Activated CD4-positive, alpha-beta memory T cell treated with anti-CD3 and anti-CD28 coated beads, Interleukin-2, amount 10 ng/mL, durations not matched to agents 7 days and 5 days (primary cell): ENCODE data around the gene DCXR. TPM values are rescaled to one million over a fixed set of nuclear protein-coding genes. Genes with fewer than 3 reads are reported as not detected.

ENCODE experiments used
- CTCF ChIA-PET: fragments of 350-600 bp; sonication (Branson Sonifier 250); formaldehyde crosslinking; loops from one replicate; lab custom pipeline; 2021; ENCODE audit warnings: antibody characterized with exemption, inconsistent platforms; lab: Charles Lee
- POLR2A ChIA-PET: fragments of 350-600 bp; sonication (Branson Sonifier 250); formaldehyde crosslinking; loops from one replicate; lab custom pipeline; 2021; ENCODE audit warnings: antibody characterized with exemption; lab: Charles Lee
- DNase-seq: peaks from one replicate; pipeline ENCODE4 v3.0.0-alpha.2; 2020
- H3K27ac Mint-ChIP-seq: one replicate; pipeline ENCODE4 v1.8.0; 2021; ENCODE audit warnings: mild to moderate bottlenecking, mixed read lengths
- H3K27me3 Mint-ChIP-seq: one replicate; pipeline ENCODE4 v1.8.0; 2021; ENCODE audit warnings: mixed read lengths
- H3K36me3 Mint-ChIP-seq: one replicate; pipeline ENCODE4 v1.8.0; 2021; ENCODE audit warnings: low read depth, mixed read lengths
- H3K4me1 Mint-ChIP-seq: one replicate; pipeline ENCODE4 v1.8.0; 2021; ENCODE audit warnings: mixed read lengths
- H3K4me3 Mint-ChIP-seq: one replicate; pipeline ENCODE4 v1.8.0; 2021; ENCODE audit warnings: mild to moderate bottlenecking, mixed read lengths
- H3K9me3 Mint-ChIP-seq: one replicate; pipeline ENCODE4 v1.8.0; 2021; ENCODE audit warnings: mixed read lengths
- total RNA-seq, 2 experiments: library from RNA; stranded (reverse); gene quantifications; one replicate each; pipeline ENCODE4 v1.2.3, GENCODE V29; 2021

DCXR gene
- total RNA-seq, 2 experiments from 2014 or later: 93.9 to 95.2 TPM

DNA sequence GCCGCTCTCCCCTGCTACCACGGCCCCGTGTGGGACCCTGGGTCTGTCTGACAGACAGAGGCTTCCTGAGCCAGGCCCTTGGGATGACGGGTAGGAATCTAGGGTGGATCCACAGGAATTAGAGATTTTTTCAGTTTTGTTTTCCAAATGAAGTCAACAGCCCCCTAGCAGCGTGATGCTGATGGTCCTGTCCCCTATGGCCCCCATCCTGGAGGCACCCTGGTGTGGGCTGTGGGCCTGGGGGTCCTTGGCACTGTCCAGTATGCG, 30.3 kb downstream of the DCXR start:
- CTCF ChIA-PET: no interaction called here
- H3K36me3 Mint-ChIP-seq: no peaks in the 10 kb centered on the region
- no peaks in the 10 kb centered on the region for H3K9me3 Mint-ChIP-seq
- POLR2A ChIA-PET: no interaction called here
- DNase-seq: no peak
- no peak overlapping the region for H3K27ac Mint-ChIP-seq
- H3K27me3 Mint-ChIP-seq: no peaks in the 10 kb centered on the region
- no peak overlapping the region for H3K4me3 Mint-ChIP-seq
- H3K4me1 Mint-ChIP-seq: no peaks in the 10 kb centered on the region

DNA sequence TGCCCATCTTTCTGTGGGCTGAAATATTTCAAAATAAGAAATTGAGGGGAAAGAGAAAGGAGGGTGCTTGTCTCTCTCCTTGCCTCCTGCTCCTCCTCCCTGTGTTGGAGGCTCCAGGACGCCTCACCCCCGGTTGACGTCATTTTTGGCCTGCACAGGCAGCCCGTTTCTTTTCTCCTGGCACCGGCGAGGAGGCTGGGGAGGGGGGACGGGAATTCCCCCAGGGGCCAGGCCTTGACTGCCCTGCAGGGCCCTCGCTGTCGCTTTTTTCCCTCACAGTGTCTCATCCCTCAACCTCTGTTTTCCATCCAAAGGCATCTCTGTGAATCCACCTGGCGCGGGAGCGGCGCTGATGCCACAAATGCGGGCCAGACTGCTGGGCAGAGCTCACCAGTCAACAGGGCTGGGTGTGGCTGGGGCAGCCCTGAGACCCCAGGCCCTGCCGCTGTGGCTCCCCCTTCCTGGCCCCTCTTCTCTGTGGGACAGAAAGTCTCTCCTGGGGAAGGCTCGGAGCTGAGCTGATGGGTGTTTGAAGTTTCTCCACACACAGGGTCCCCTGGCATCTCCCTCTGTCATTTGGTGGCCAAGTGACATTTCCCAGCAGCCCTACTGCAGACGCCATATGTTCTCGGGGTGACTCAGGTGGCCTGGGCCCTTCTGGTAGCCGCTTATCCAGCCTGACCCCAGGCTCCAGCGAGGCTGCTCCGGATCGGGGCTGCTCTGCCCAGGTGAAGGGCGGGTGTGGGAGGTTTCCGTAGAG, 30.8 kb downstream of the DCXR start:
- no peaks in the 10 kb centered on the region for H3K9me3 Mint-ChIP-seq
- ChIA-PET POLR2A (no interaction called here), CTCF (no interaction called here)
- no peak overlapping the region for H3K27ac Mint-ChIP-seq
- DNase-seq: no peak
- no peaks in the 10 kb centered on the region for H3K27me3 Mint-ChIP-seq
- no peaks in the 10 kb centered on the region for H3K4me1 Mint-ChIP-seq
- no peaks in the 10 kb centered on the region for H3K36me3 Mint-ChIP-seq
- no peak overlapping the region for H3K4me3 Mint-ChIP-seq

DNA sequence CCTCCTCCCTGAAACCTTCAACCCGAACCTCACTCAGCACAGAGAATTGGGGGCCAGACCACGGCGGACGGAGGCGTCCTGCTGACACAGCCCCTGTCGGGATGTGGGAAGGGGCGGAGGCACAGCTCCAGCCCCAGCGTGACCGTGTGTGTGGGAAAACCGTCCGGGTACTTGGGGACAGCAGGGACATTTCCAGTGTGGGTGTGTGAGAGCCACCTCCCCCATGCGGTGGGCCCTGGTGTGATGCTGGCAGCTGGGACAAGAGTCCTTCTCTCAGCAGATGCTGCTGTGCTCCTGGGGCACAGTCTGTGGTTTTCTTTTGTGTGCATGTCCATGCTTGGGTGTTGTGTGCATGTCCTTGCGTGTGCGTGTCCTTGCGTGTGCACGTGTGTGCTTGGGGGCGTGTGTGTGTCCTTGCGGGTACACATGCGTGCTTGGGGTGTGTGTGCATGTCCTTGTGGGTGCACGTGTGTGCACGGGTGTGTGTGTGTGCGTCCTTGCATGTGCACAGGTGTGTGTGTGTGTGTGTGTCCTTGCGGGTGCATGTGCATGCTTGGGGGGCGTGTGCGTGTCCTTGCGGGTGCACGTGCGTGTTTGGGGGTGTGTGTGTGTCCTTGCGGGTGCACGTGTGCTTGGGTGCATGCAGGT, 31.7 kb downstream of the DCXR start:
- POLR2A ChIA-PET: no interaction called here

DNA sequence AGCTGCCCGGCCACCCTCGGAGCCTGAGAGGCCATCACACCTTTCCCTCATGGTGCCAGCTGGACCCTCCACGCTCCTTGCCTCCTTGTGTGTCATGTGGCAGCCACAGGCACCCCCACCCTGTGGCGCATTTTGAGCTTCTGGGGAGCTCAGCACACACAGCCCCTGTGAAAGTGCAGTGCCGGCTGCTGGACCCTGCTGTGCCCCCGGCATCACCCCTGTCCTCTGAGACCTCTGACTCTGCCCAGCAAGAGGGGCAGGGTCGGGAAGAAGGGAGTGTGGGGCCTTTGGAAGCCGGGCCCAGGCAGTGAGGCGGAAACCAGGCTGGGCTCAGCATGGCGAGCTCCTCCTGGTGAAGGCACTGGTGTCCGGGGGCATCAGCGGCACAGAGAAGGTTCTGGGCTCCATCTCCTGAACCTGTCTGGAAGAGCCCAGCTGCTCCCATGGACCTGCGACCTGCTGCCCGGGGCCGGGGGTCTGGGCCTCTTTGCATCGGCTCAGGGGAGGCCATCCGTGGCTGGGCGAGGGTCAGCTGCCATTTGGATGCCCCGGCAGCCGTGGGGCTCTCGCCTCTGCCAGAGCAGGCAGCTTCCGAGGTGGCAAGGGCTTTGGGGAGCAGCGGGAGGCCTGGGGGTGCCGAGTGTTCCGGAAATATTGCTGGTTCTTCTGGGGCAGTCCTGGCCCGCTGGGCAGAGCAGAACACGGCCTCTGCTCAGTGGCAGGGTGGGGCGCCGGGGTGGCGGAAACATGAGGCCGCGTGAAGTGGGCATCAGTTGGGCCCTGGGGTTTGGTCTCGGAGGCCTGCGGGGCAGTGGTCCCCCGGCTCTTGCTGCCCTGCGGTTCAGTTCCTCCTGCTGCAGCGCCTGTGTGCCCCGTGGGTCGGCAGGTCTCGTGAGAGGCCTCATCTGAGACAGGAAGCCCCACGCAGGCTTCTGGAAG, 32.7 kb downstream of the DCXR start:
- Mint-ChIP-seq H3K27me3 (no peaks in the 10 kb centered on the region), H3K27ac (no peak overlapping the region), H3K36me3 (no peaks in the 10 kb centered on the region), H3K4me3 (no peak overlapping the region), H3K4me1 (no peaks in the 10 kb centered on the region), H3K9me3 (no peaks in the 10 kb centered on the region)
- ChIA-PET CTCF (interaction anchor here (1.6 kb wide), 1 partner anchor 45 kb away, joined by 4 read pairs; no protein-coding TSS in a partner anchor), POLR2A (interaction anchor here (1.1 kb wide), 1 partner anchor 18 kb away, joined by 3 read pairs; the partner anchor contains the start of gene CENPX)
- no peak for DNase-seq

More for the DNA sequence above, 31.7 kb downstream of the DCXR start:
- Mint-ChIP-seq H3K4me3 (no peak overlapping the region), H3K27ac (no peak overlapping the region), H3K27me3 (no peaks in the 10 kb centered on the region), H3K36me3 (no peaks in the 10 kb centered on the region), H3K4me1 (no peaks in the 10 kb centered on the region), H3K9me3 (no peaks in the 10 kb centered on the region)
- no peak for DNase-seq
- CTCF ChIA-PET: no interaction called here

DNA sequence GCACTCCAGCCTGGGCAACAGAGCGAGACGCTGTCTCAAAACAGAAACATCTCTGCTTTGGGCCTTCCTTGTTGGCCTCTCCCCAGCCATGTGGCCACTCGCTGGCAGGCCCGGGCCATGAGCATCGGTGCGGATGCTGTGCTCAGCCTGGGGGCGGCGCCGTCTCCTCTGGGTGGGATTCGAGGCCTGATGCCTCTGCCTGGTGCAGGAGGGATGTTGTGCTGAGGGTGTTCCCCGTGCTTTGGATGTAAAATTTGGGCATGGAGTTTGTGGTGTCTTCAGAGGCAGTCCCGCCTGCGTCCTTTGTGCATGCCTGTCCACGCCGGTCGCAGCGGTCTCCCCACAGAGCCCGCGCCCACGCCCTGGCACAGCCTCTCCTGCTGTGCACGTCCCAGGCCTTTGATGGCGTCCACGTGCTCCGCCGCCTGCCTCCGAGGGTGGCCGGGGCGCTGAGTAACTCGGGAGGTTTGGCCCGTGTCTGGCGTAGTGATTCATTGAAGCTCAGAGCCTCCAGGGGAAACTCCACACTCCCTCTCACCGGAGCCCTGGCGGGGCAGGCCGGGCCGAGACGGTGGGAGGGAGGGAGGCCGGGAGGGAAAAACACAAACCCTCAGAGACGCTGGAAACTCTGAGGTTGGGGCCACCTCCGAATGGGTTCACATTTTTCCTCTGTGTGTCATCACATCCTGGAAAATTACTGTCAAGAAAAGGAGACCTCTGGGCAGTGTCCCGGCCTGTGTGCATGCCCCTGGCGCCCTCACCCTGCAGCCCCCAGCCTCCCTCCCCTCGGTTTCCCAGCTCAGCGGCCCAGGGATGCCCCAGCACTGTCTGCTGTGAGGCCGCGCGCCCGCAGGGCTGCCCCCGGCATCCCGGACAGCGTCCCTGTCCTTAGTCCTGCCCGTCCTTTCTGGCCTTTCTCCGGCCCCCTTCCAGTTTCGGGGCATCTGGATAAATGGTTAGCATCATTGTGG, 33.8 kb downstream of the DCXR start:
- Mint-ChIP-seq H3K27me3 (no peaks in the 10 kb centered on the region), H3K27ac (no peak overlapping the region), H3K9me3 (no peaks in the 10 kb centered on the region), H3K4me3 (no peak overlapping the region), H3K36me3 (no peaks in the 10 kb centered on the region), H3K4me1 (no peaks in the 10 kb centered on the region)
- ChIA-PET POLR2A (interaction anchor here (1.1 kb wide), 1 partner anchor 19 kb away, joined by 3 read pairs; the partner anchor contains the start of gene CENPX), CTCF (interaction anchor here (1.6 kb wide), 1 partner anchor 44 kb away, joined by 4 read pairs; no protein-coding TSS in a partner anchor)
- DNase-seq: no peak

DNA sequence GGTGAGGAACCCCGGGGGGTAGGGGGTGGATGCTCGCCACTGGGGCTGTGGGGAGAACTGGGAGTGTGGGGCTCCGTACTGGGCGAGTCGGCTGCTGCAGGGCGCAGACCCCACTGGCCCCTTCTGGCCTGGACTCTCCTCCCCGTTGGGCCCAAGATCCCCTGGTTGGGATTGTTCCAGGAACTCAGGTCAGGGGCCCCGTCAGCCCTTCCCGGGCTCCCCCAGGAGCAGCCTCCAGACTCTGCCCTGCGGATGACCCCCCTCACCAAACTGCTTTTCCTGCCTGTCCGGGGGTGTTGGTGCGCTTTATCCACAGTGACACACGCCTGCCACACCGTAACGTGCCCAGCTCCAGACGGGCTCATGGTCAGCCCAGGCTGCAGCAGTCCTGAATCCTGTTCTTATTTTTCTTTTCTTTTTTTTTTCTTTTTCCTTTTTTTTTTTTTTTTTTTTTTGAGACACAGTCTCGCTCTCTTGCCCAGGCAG, 35.9 kb downstream of the DCXR start:
- Mint-ChIP-seq H3K27ac (no peak overlapping the region), H3K36me3 (no peaks in the 10 kb centered on the region), H3K4me3 (no peak overlapping the region), H3K27me3 (no peaks in the 10 kb centered on the region), H3K9me3 (no peaks in the 10 kb centered on the region), H3K4me1 (no peaks in the 10 kb centered on the region)
- ChIA-PET CTCF (no interaction called here), POLR2A (no interaction called here)
- DNase-seq: no peak

DNA sequence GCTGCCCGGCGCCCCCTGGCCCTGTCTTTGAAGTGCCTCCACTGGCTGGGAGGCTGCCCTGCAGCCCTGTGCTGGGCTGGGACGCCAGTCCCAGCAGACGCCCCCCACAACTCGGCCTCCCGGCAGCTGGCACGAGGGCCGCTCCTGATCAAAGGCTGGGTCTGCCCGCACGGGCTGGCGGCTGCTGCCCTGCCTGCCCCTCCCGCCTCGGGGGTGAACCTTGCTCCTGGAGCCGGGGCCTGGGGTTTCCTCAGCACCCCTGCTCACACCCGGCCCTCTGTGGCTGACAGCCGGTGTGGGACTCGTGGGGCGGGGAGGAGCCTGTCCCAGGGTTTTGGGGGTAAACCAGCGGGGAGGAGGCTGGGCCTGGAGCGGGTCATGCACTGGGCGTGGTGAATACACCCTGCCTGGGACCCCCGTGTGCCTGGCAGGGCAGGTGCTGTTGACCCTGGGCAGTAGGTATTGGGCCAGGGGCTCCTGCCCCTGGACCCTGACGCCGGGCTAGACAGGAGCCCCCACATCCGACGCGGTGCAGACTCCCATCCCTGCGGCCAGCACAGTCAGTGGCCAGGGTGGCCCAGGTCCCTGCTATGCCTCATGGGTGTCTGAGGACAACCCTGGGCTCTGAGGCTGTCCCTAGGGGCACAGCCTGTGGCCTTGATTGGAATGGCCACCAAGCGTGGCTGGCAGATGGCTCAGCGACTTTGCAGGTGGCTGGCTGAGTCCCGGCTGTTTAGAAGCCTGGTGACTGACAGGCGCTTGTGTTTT, 36.5 kb downstream of the DCXR start:
- Mint-ChIP-seq H3K9me3 (no peaks in the 10 kb centered on the region), H3K27ac (no peak overlapping the region), H3K27me3 (no peaks in the 10 kb centered on the region), H3K4me3 (no peak overlapping the region), H3K4me1 (no peaks in the 10 kb centered on the region), H3K36me3 (no peaks in the 10 kb centered on the region)
- no peak for DNase-seq
- ChIA-PET POLR2A (no interaction called here), CTCF (no interaction called here)

DNA sequence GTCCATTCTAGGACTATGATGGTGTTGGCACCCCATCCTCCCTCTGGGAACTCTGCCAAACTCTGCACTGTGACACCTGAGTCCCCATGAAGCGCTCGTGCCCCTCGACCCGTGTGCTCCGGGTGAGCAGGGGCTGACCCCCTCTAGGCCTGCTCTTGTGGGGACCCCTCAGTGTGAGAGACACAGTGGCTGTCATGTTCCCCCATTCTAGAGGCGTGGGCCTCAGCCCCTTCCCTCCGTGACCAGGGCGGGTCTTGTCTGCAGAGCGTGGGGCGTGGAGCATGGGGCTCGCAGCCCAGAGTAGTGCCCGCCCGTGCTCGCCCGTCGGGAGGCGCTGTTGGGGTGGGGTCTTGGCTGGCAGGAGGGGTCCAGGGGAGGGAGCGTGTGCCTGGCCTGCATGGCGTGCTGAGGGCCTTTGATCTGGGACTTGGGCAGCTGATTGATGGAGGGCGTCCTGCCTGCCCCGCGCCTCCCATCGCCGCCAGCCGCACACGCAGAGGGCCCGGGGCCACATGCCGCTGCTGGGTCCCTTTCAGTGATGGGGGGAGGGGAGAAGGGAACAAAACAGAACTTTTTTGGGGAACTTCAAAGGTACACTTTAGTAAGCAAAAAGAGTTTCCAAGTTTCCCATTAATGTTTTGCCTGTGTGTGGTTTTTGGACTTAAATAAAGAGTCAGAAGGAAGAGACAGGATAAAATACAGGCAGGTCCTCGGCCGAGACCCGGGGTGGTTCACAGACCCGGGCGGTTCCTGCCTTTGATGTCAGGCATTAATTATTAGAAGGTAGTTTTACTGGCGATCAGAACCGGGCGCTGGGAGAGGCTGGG, 37.3 kb downstream of the DCXR start:
- H3K36me3 Mint-ChIP-seq: no peaks in the 10 kb centered on the region
- H3K27me3 Mint-ChIP-seq: no peaks in the 10 kb centered on the region
- H3K4me3 Mint-ChIP-seq: no peak overlapping the region
- H3K4me1 Mint-ChIP-seq: no peaks in the 10 kb centered on the region
- POLR2A ChIA-PET: no interaction called here
- no peaks in the 10 kb centered on the region for H3K9me3 Mint-ChIP-seq
- no peak overlapping the region for H3K27ac Mint-ChIP-seq
- CTCF ChIA-PET: no interaction called here
- DNase-seq: no peak

DNA sequence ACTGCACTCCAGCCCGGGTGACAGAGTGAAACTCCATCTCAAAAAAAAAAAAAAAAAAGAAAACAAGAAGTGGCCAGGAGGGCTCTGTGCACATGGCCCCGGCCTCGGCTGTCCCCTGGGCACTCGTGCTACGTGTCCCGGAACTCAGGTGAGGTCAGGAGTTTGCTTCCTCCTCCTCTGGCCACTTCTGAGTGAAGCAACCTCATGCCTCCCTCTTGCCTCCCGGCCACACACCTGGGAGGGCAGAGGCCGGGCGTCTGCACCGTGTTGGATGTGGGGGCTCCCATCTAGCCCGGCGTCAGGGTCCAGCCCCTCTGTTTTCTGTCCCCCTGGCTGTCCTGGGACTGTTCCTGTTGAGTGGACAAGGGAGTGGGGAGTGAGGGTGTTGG, 37.9 kb downstream of the DCXR start:
- H3K4me1 Mint-ChIP-seq: no peaks in the 10 kb centered on the region
- H3K27me3 Mint-ChIP-seq: no peaks in the 10 kb centered on the region
- H3K36me3 Mint-ChIP-seq: no peaks in the 10 kb centered on the region
- ChIA-PET POLR2A (no interaction called here), CTCF (interaction anchor here (0.7 kb wide), 1 partner anchor 106 kb away, joined by 3 read pairs; no protein-coding TSS in a partner anchor)
- H3K4me3 Mint-ChIP-seq: no peak overlapping the region
- H3K9me3 Mint-ChIP-seq: no peaks in the 10 kb centered on the region
- no peak overlapping the region for H3K27ac Mint-ChIP-seq
- DNase-seq: no peak

DNA sequence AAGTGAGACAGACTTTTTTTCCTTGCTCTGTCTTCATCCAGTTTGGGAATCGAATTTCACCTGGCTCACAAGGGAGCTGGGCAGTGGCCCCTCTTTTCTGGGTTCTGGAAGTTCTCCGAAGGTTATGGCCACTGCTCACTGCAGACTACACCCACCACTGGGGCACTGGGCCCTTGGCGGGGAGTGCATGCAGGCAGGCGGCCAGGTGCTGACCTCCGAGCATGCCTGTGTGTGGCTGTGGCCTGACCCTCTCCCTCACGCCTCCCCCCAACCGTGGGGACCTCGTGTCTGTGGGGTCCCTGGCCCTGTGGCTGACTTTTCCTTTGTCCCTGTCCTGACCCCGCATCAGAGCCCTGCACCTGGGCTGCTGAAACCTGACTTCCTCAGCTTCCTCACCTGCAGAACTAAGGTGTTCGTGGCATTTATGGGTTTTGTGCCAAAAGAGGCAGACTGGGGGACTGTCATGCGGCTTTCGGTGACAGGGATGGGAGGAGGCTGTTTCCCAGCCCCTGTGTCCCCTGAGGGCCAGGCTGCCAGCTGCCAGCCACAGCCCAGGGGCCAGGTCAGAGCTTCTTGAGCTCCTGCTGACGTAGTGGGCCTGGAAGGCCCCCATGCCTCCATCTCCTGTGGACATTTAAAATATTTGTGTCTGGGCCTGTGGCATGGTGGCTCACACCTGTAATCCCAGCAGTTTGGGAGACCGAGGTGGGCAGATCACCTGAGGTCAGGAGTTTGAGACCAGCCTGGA, 38.6 kb downstream of the DCXR start:
- H3K4me1 Mint-ChIP-seq: no peaks in the 10 kb centered on the region
- no peaks in the 10 kb centered on the region for H3K27me3 Mint-ChIP-seq
- DNase-seq: no peak
- no peaks in the 10 kb centered on the region for H3K36me3 Mint-ChIP-seq
- no peak overlapping the region for H3K27ac Mint-ChIP-seq
- H3K4me3 Mint-ChIP-seq: no peak overlapping the region
- POLR2A ChIA-PET: no interaction called here
- CTCF ChIA-PET: interaction anchor here (0.7 kb wide), 1 partner anchor 105 kb away, joined by 3 read pairs; no protein-coding TSS in a partner anchor
- H3K9me3 Mint-ChIP-seq: no peaks in the 10 kb centered on the region
